Measurements from ENCODE around the gene RPS3A.

The RPS3A gene

DNA sequence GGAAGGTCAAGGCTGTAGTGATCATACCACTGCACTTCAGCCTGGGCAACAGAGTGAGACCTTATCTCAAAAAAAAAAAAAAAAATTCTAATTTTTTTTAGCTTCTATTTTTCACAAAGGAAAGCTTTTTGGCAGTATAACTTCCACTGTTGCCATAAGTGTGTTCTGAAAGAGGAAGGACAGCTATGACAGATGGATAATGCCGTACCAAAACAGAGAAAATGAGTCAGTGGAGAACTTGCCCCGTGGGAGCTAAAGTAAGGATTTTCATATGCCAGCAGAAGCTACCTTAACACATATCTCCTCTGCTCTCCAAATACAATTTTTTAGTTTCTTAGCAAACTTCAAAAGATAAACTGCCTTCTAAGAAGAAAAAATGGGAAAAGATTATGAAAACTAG lies 43.7 kb downstream of the RPS3A start:
- no peak for DNase-seq
- TF ChIP-seq POLR2A (IDR thresholded peaks at IDR 0.05; ENCODE audit: low read length) (no peak), GATA1 (IDR thresholded peaks at IDR 0.05; ENCODE audit: low read depth, low read length) (no peak)

DNA sequence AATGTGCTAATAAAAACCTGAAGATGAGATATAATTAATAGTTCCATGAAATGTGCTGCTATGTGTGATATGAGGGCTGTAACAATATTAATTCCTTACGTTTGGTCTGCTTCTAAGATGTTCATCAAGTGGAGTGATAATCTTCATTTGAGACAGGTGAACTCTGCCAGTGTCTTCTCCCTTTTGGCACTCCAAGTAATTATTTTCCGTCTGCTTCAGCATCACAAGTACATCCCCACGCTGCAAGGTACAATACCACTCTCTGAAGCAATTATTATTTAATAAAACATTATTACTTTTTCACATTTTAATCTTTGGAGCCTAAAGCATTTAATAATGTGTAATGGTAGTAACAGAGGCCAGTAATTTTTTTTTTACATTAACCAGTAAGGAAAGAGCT lies 44.4 kb downstream of the RPS3A start:
- TF ChIP-seq GATA1 (IDR thresholded peaks at IDR 0.05; ENCODE audit: low read depth, low read length) = no peak
- no peak for TF ChIP-seq POLR2A (IDR thresholded peaks at IDR 0.05; ENCODE audit: low read length)
- DNase-seq = no peak

GRCh38 chr4:151144329-151145072 lies 45.1 kb downstream of the RPS3A start:
- no peak for DNase-seq
- TF ChIP-seq POLR2A (IDR thresholded peaks at IDR 0.05; ENCODE audit: low read length) (no peak), GATA1 (IDR thresholded peaks at IDR 0.05; ENCODE audit: low read depth, low read length) (no peak)

DNA sequence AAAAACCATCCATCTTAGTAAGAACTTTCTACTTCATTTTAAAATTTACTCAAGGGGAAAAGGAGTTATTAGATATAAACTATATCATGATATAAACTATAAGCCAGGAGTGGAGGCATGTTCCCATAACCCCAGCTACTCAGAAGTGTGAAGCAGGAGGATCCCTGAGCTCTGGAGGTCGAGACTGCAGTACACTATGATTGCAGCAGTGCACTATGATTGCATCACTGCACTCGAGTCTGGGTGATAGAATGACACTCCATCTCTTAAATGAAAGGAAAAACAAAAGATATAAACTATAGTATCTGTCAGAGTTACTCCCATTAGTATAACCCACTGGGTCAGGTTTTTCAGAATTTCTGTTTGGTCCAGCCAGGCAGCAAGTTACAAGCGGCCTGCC lies 47.6 kb downstream of the RPS3A start:
- TF ChIP-seq GATA1 (IDR thresholded peaks at IDR 0.05; ENCODE audit: low read depth, low read length) (no peak), POLR2A (IDR thresholded peaks at IDR 0.05; ENCODE audit: low read length) (no peak)
- DNase-seq = no peak

DNA sequence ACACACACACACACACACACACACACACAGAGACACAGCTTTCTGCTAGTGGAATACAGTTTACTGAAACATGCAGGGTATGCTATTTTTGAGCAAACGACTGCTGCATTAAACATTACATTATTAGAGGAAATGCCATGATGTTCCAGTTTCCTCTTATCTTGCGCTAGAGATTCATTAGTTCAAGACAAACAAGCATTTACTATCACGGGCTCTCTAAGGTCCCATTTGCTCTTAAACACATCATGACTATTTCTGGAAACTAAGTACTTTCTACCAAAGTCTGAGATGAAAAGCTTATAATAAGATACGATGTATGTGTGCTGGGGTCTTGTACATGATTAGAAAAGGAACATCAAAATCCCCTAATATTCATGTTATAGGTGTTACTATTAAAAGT lies 48.8 kb downstream of the RPS3A start:
- no peak for TF ChIP-seq GATA1 (IDR thresholded peaks at IDR 0.05; ENCODE audit: low read depth, low read length)
- TF ChIP-seq POLR2A (IDR thresholded peaks at IDR 0.05; ENCODE audit: low read length) = no peak
- no peak for DNase-seq

GRCh38 chr4:151150821-151151580 lies 51.6 kb downstream of the RPS3A start:
- TF ChIP-seq GATA1 (IDR thresholded peaks at IDR 0.05; ENCODE audit: low read depth, low read length) (no peak), POLR2A (IDR thresholded peaks at IDR 0.05; ENCODE audit: low read length) (no peak)
- DNase-seq = no peak

GRCh38 chr4:151152028-151152427 lies 52.6 kb downstream of the RPS3A start:
- TF ChIP-seq GATA1 (IDR thresholded peaks at IDR 0.05; ENCODE audit: low read depth, low read length) = no peak
- TF ChIP-seq POLR2A (IDR thresholded peaks at IDR 0.05; ENCODE audit: low read length) = no peak
- DNase-seq = no peak

- DNase-seq = no peak
- TF ChIP-seq GATA1 (IDR thresholded peaks at IDR 0.05; ENCODE audit: low read depth, low read length) (no peak), POLR2A (IDR thresholded peaks at IDR 0.05; ENCODE audit: low read length) (no peak)
Observed at GRCh38 chr4:151153585-151153984, 54.2 kb downstream of the RPS3A start.

Measured in erythroblast (primary cell).